ENCODE results near the gene TRAPPC10. TPM values are rescaled to one million over a fixed set of nuclear protein-coding genes. Genes with fewer than 3 reads are reported as not detected.

Gene TRAPPC10
- total and polyA plus RNA-seq, 9 of the 15 experiments (the other 6 are each of a cell fraction or from before 2014, with no cell fraction given): 1.1 to 33.8 (median 24.3) TPM

GRCh38 chr21:44064852-44065403 is 52.8 kb downstream of the TRAPPC10 start:
- H3K4me2 ChIP-seq (ENCODE audit: insufficient read depth, low read length): no peak overlapping the region
- in situ Hi-C loops (cut with MboI): no loop called here
- 0 out of 2 replicates have a peak, but pooled peaks cover 5% of the 10 kb centered on the region for H4K20me1 ChIP-seq (replicated peaks; ENCODE audit: control insufficient read depth, insufficient read depth, low read length)
- no peak overlapping the region for H3K27ac ChIP-seq (ENCODE audit: extremely low read depth, low read depth, low read length)
- peaks cover 83% of the 10 kb centered on the region for H3K36me3 ChIP-seq (ENCODE audit: control insufficient read depth, insufficient read depth, low read length)
- no peak for TF ChIP-seq ZZZ3 (IDR thresholded peaks at IDR 0.05)
- no peak for TF ChIP-seq POLR2A (conservative IDR thresholded peaks at IDR 0.05)
- no peak for TF ChIP-seq POLR2H (tag; IDR thresholded peaks at IDR 0.05; ENCODE audit: low read depth)
- no peak for TF ChIP-seq ZNF384 (IDR thresholded peaks at IDR 0.05; ENCODE audit: low read depth, low read length)
- TF ChIP-seq ATF7 (IDR thresholded peaks at IDR 0.05): no peak
- TF ChIP-seq CAMTA2 (CRISPR knock-in tag; conservative IDR thresholded peaks at IDR 0.05): no peak
- no peak for TF ChIP-seq ZC3H4 (CRISPR knock-in tag; IDR thresholded peaks at IDR 0.05; ENCODE audit: borderline replicate concordance)
- no peak for TF ChIP-seq PCBP2 (IDR thresholded peaks at IDR 0.05; ENCODE audit: low read depth, low read length, poor library complexity, severe bottlenecking)
- no peak for TF ChIP-seq RHOXF2B (CRISPR knock-in tag; conservative IDR thresholded peaks at IDR 0.05)
- no peak for TF ChIP-seq PHTF2 (CRISPR knock-in tag; IDR thresholded peaks at IDR 0.05)
- TF ChIP-seq ELK3 (CRISPR knock-in tag; IDR thresholded peaks at IDR 0.05): no peak
- no peak for TF ChIP-seq ZKSCAN1 (IDR thresholded peaks at IDR 0.05; ENCODE audit: low read depth, low read length)
- TF ChIP-seq HMGN3 (IDR thresholded peaks at IDR 0.05; ENCODE audit: borderline replicate concordance, extremely low read depth, insufficient read length, low read depth, low read length): no peak
- no peak for TF ChIP-seq ELF1 (tag; IDR thresholded peaks at IDR 0.05)
- no peak for TF ChIP-seq NFIC (IDR thresholded peaks at IDR 0.05)
- TF ChIP-seq, protein P1, sequence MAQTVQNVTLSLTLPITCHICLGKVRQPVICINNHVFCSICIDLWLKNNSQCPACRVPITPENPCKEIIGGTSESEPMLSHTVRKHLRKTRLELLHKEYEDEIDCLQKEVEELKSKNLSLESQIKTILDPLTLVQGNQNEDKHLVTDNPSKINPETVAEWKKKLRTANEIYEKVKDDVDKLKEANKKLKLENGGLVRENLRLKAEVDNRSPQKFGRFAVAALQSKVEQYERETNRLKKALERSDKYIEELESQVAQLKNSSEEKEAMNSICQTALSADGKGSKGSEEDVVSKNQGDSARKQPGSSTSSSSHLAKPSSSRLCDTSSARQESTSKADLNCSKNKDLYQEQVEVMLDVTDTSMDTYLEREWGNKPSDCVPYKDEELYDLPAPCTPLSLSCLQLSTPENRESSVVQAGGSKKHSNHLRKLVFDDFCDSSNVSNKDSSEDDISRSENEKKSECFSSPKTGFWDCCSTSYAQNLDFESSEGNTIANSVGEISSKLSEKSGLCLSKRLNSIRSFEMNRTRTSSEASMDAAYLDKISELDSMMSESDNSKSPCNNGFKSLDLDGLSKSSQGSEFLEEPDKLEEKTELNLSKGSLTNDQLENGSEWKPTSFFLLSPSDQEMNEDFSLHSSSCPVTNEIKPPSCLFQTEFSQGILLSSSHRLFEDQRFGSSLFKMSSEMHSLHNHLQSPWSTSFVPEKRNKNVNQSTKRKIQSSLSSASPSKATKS (CRISPR knock-in tag; IDR thresholded peaks at IDR 0.05): no peak
- TF ChIP-seq ZFP36 (IDR thresholded peaks at IDR 0.05; ENCODE audit: low read depth, low read length, partially characterized antibody): no peak
- no peak for TF ChIP-seq FOS (IDR thresholded peaks at IDR 0.05; ENCODE audit: extremely low read depth, insufficient read length)
- TF ChIP-seq, protein P2, sequence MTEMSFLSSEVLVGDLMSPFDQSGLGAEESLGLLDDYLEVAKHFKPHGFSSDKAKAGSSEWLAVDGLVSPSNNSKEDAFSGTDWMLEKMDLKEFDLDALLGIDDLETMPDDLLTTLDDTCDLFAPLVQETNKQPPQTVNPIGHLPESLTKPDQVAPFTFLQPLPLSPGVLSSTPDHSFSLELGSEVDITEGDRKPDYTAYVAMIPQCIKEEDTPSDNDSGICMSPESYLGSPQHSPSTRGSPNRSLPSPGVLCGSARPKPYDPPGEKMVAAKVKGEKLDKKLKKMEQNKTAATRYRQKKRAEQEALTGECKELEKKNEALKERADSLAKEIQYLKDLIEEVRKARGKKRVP (CRISPR knock-in tag; IDR thresholded peaks at IDR 0.05): no peak
- TF ChIP-seq BCL6 (CRISPR knock-in tag; IDR thresholded peaks at IDR 0.05): no peak
- H3K9ac ChIP-seq (ENCODE audit: insufficient read depth in 1 of 2, low read depth in 2 of 2, low read length in 2 of 2): no peak overlapping the region
- peaks cover 7% of the 10 kb centered on the region; the same call in 1 of the 3 replicates for H3K79me2 ChIP-seq (ENCODE audit: control insufficient read depth, insufficient read depth, low read length)
- H3K9me1 ChIP-seq (ENCODE audit: control insufficient read depth, insufficient read depth, low read length): peaks cover 2% of the 10 kb centered on the region
- 92% methylated on average over 13 of the region's 13 CpGs for WGBS (ENCODE audit: insufficient coverage, low coverage, missing lambda C conversion rate)
- H3K4me1 ChIP-seq (replicated peaks in 1 of 2; ENCODE audit: control insufficient read depth in 2 of 2, insufficient read depth in 2 of 2, low read length in 2 of 2): peaks cover 3 to 8% of the 10 kb centered on the region in 2 experiments; a peak in 4 of 5 replicates
- no peak for ATAC-seq
- ChIA-PET CTCF (ENCODE audit: low intra/inter-chr PET ratio) (no interaction called here), POLR2A (interaction anchor here (2.7 kb wide), 1 partner anchor 10 kb away, joined by 9 read pairs; no protein-coding TSS in a partner anchor)
- no peaks in the 10 kb centered on the region for H3K9me3 ChIP-seq (replicated peaks; ENCODE audit: control insufficient read depth, insufficient read depth, low read depth, low read length)
- intact Hi-C loops (cut with micrococcal nuclease): no loop called here
- FAIRE-seq: no peak
- H2AFZ ChIP-seq (ENCODE audit: low read depth, low read length): no peak overlapping the region
- H3K4me3 ChIP-seq: no peak overlapping the region
- no TSS peak for BruUV-seq (replicated peaks)
- H3K27me3 ChIP-seq (ENCODE audit: control insufficient read depth in 2 of 2, insufficient read depth in 2 of 2, low read length in 2 of 2): no peaks in the 10 kb centered on the region
- no peak for DNase-seq (ENCODE audit: extremely low read depth in 1 of 4, low spot score in 3 of 4)

Data from K562 (cell line).